Ishikawa (cell line): Measurements from ENCODE around the gene IHH.

Source experiments
- CEBPB ChIP-seq: IDR thresholded peaks from 2 replicates; pipeline ENCODE4 v1.6.1; 2012
- CREB1 ChIP-seq: IDR thresholded peaks from 2 replicates; pipeline ENCODE4 v1.6.1; 2012; ENCODE audit warnings: low read depth
- EGR1 ChIP-seq: IDR thresholded peaks from 2 replicates; pipeline ENCODE4 v1.6.1; 2012
- EP300 ChIP-seq: IDR thresholded peaks from 2 replicates; pipeline ENCODE4 v1.6.1; 2012; ENCODE audit warnings: borderline replicate concordance
- FOXM1 ChIP-seq: IDR thresholded peaks from 2 replicates; pipeline ENCODE4 v1.6.1; 2012; ENCODE audit warnings: low read depth, borderline replicate concordance
- RAD21 ChIP-seq: IDR thresholded peaks from 2 replicates; pipeline ENCODE4 v1.6.1; 2012; ENCODE audit warnings: low read depth
- REST ChIP-seq: IDR thresholded peaks from 2 replicates; pipeline ENCODE4 v1.6.1; 2012; ENCODE audit warnings: low read depth, mild to moderate bottlenecking
- TAF1 ChIP-seq: IDR thresholded peaks from 2 replicates; pipeline ENCODE4 v1.6.1; 2012; ENCODE audit warnings: low read depth, mild to moderate bottlenecking
- TCF12 ChIP-seq: IDR thresholded peaks from 2 replicates; pipeline ENCODE4 v1.6.1; 2012; ENCODE audit warnings: low read depth

DNA sequence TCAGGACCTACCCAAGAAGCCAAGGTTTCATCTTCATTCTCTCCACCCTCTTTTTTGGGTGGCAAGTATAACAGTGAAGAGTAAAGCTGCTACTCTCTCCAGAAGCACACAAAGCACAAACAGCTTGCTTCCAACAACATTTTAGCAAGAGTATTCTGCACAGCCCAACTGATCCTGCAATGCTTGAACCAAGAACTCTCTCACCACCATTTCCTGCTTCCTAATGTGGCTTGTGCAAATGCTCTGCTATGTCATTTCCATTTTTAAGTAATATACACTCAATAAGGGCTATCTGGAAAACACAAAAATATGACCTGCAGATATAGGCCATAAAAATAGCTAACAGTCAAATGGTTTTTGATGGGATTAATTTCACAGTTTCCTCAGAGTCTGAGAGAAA, 24.1 kb upstream of the IHH start:
- TF ChIP-seq REST (no peak), RAD21 (no peak), CEBPB (no peak), TCF12 (no peak), FOXM1 (no peak), EGR1 (no peak), CREB1 (no peak), EP300 (no peak), TAF1 (no peak)
